KMS-11 (cell line): ENCODE results near the gene CCDC27.

Experiments used
- H2AFZ ChIP-seq: fragments of 200-600 bp; sonication (generic); 2 replicates; pipeline ENCODE4 v1.6.1; 2016; ENCODE audit warnings: antibody characterized with exemption, mixed run types, low read depth
- H3K27ac ChIP-seq: fragments of 200-600 bp; sonication (generic); 2 replicates; pipeline ENCODE4 v1.6.1; 2016; ENCODE audit warnings: mild to moderate bottlenecking, mixed run types
- H3K27me3 ChIP-seq: fragments of 200-600 bp; sonication (generic); 2 replicates; pipeline ENCODE4 v1.6.1; 2017; ENCODE audit warnings: mild to moderate bottlenecking, low read depth, mixed run types, moderate library complexity; ENCODE audit not compliant: insufficient read depth
- H3K36me3 ChIP-seq: fragments of 200-600 bp; sonication (generic); 2 replicates; pipeline ENCODE4 v1.6.1; 2017; ENCODE audit warnings: mild to moderate bottlenecking, mixed run types; ENCODE audit not compliant: insufficient read depth
- H3K4me1 ChIP-seq: fragments of 200-600 bp; sonication (generic); 2 replicates; pipeline ENCODE4 v1.6.1; 2016; ENCODE audit warnings: mild to moderate bottlenecking, low read depth, mixed run types; ENCODE audit not compliant: poor library complexity, severe bottlenecking
- H3K4me2 ChIP-seq: fragments of 200-600 bp; sonication (generic); 2 replicates; pipeline ENCODE4 v1.7.0; 2016; ENCODE audit warnings: mild to moderate bottlenecking, mixed run types
- H3K4me3 ChIP-seq: fragments of 200-600 bp; sonication (generic); IDR thresholded peaks from 2 replicates; pipeline ENCODE4 v1.6.1; 2017; ENCODE audit warnings: low read depth, low read length, mixed read lengths; ENCODE audit not compliant: insufficient read depth
- H3K79me2 ChIP-seq: fragments of 200-600 bp; sonication (generic); 2 replicates; pipeline ENCODE4 v1.6.1; 2016; ENCODE audit warnings: low read depth, mixed run types; ENCODE audit not compliant: insufficient read depth
- H3K9ac ChIP-seq: fragments of 200-600 bp; sonication (generic); 2 replicates; pipeline ENCODE4 v1.6.1; 2016; ENCODE audit warnings: mild to moderate bottlenecking, mixed run types
- H4K20me1 ChIP-seq: fragments of 200-600 bp; sonication (generic); 2 replicates; pipeline ENCODE4 v1.6.1; 2016; ENCODE audit warnings: mild to moderate bottlenecking, mixed run types; ENCODE audit not compliant: insufficient read depth
- TF ChIP-seq, protein P1 (sequence below): fragments of 200-600 bp; sonication (generic); conservative IDR thresholded peaks from 2 replicates; pipeline ENCODE4 v1.6.1; 2017; ENCODE audit warnings: low read depth, mild to moderate bottlenecking, antibody characterized with exemption, low read length, moderate library complexity, mixed read lengths

CCDC27 gene

GRCh38 chr1:3705341-3705950 is 46.8 kb upstream of the CCDC27 start:
- Histone ChIP-seq H3K4me2 (no peak overlapping the region), H3K36me3 (no peaks in the 10 kb centered on the region), H3K27me3 (peaks cover 95% of the 10 kb centered on the region), H3K79me2 (no peaks in the 10 kb centered on the region), H3K4me3 (no peak overlapping the region), H3K27ac (no peak overlapping the region), H2AFZ (no peak overlapping the region), H3K4me1 (no peaks in the 10 kb centered on the region), H3K9ac (no peak overlapping the region), H4K20me1 (no peaks in the 10 kb centered on the region)
- TF ChIP-seq, protein P1, sequence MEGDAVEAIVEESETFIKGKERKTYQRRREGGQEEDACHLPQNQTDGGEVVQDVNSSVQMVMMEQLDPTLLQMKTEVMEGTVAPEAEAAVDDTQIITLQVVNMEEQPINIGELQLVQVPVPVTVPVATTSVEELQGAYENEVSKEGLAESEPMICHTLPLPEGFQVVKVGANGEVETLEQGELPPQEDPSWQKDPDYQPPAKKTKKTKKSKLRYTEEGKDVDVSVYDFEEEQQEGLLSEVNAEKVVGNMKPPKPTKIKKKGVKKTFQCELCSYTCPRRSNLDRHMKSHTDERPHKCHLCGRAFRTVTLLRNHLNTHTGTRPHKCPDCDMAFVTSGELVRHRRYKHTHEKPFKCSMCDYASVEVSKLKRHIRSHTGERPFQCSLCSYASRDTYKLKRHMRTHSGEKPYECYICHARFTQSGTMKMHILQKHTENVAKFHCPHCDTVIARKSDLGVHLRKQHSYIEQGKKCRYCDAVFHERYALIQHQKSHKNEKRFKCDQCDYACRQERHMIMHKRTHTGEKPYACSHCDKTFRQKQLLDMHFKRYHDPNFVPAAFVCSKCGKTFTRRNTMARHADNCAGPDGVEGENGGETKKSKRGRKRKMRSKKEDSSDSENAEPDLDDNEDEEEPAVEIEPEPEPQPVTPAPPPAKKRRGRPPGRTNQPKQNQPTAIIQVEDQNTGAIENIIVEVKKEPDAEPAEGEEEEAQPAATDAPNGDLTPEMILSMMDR, result no peak

- Histone ChIP-seq H3K4me2 (no peak overlapping the region), H3K9ac (no peak overlapping the region), H2AFZ (no peak overlapping the region), H3K27me3 (peaks cover 95% of the 10 kb centered on the region), H4K20me1 (no peaks in the 10 kb centered on the region), H3K4me1 (no peaks in the 10 kb centered on the region), H3K36me3 (no peaks in the 10 kb centered on the region), H3K27ac (no peak overlapping the region), H3K79me2 (no peaks in the 10 kb centered on the region), H3K4me3 (no peak overlapping the region)
- TF ChIP-seq, protein P1, result no peak
Observed at GRCh38 chr1:3706651-3707297, 45.5 kb upstream of the CCDC27 start.

DNA sequence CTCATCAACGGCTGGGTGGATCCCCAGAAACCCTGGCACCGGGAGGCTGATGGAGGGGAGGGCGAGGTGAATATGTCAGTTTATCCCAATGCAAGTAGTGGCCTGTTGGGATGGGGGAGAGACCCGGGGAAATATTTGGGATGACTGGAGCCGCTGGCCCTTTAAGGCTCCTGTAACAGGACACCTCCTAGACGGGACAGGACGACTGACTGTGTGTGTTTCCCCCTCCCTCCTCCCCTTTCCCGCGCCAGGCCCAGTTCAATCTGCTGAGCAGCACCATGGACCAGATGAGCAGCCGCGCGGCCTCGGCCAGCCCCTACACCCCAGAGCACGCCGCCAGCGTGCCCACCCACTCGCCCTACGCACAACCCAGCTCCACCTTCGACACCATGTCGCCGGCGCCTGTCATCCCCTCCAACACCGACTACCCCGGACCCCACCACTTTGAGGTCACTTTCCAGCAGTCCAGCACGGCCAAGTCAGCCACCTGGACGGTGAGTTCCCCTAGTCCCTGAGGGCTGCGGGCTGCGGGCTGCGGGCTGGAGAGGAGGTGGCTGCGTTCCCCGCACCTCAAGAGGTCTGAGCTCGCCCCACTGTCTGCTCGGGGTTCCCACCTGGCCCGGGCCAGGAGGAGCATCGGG is 44.8 kb upstream of the CCDC27 start:
- no peaks in the 10 kb centered on the region for H3K36me3 ChIP-seq
- no peak overlapping the region for H3K4me2 ChIP-seq
- no peaks in the 10 kb centered on the region for H4K20me1 ChIP-seq
- TF ChIP-seq, protein P1, result no peak
- no peak overlapping the region for H3K4me3 ChIP-seq
- peaks cover 95% of the 10 kb centered on the region for H3K27me3 ChIP-seq
- no peaks in the 10 kb centered on the region for H3K79me2 ChIP-seq
- no peak overlapping the region for H3K9ac ChIP-seq
- no peak overlapping the region for H3K27ac ChIP-seq
- no peaks in the 10 kb centered on the region for H3K4me1 ChIP-seq
- no peak overlapping the region for H2AFZ ChIP-seq

- H4K20me1 ChIP-seq, result no peaks in the 10 kb centered on the region
- peaks cover 96% of the 10 kb centered on the region for H3K27me3 ChIP-seq
- H3K4me2 ChIP-seq, result no peak overlapping the region
- no peak overlapping the region for H3K9ac ChIP-seq
- H2AFZ ChIP-seq, result no peak overlapping the region
- H3K27ac ChIP-seq, result no peak overlapping the region
- H3K36me3 ChIP-seq, result no peaks in the 10 kb centered on the region
- no peaks in the 10 kb centered on the region for H3K79me2 ChIP-seq
- no peaks in the 10 kb centered on the region for H3K4me1 ChIP-seq
- TF ChIP-seq, protein P1, result no peak
- H3K4me3 ChIP-seq, result no peak overlapping the region
Observed at GRCh38 chr1:3707939-3708328, 44.3 kb upstream of the CCDC27 start.
